Ectodermal cell (in vitro differentiated cells): ENCODE measurements around the gene TGFBR3.

ENCODE experiments used
- H3K27ac ChIP-seq: 2 replicates; pipeline ENCODE4 v1.7.0; 2013; ENCODE audit warnings: mild to moderate bottlenecking, low read depth, low read length; ENCODE audit not compliant: insufficient read depth, poor library complexity, severe bottlenecking
- H3K27me3 ChIP-seq: 2 replicates; pipeline ENCODE4 v1.7.0; 2013; ENCODE audit warnings: mild to moderate bottlenecking, low read length; ENCODE audit not compliant: insufficient read depth, control insufficient read depth, poor library complexity, severe bottlenecking
- H3K36me3 ChIP-seq: one replicate; pipeline ENCODE4 v1.7.0; 2013; ENCODE audit warnings: low read length; ENCODE audit not compliant: control insufficient read depth, insufficient read depth
- H3K4me1 ChIP-seq: one replicate; pipeline ENCODE4 v1.7.0; 2013; ENCODE audit warnings: low read length; ENCODE audit not compliant: control insufficient read depth, insufficient read depth
- H3K4me3 ChIP-seq: 2 replicates; pipeline ENCODE4 v1.7.0; 2013; ENCODE audit warnings: low read depth, low read length, control low read depth; ENCODE audit not compliant: insufficient read depth
- H3K9me3 ChIP-seq: 2 replicates; pipeline ENCODE4 v1.7.0; 2013; ENCODE audit warnings: mild to moderate bottlenecking, low read length, moderate library complexity; ENCODE audit not compliant: control insufficient read depth
- WGBS, 2 experiments: methylation state at CpG; one replicate each; pipeline ENCODE4 v1.1.7; 2013; ENCODE audit warnings: missing lambda C conversion rate in 2 of 2; 5-methylcytosine and 5-hydroxymethylcytosine counted together

TGFBR3 gene

GRCh38 chr1:91803847-91804545 lies 82.0 kb downstream of the TGFBR3 start:
- Histone ChIP-seq H3K27me3 (no peaks in the 10 kb centered on the region), H3K9me3 (no peaks in the 10 kb centered on the region), H3K4me1 (peaks cover 13% of the 10 kb centered on the region), H3K27ac (no peak overlapping the region), H3K36me3 (no peaks in the 10 kb centered on the region), H3K4me3 (no peak overlapping the region)
- 88 to 90% methylated on average over 5 to 6 of the region's 6 CpGs for WGBS, 2 experiments

- WGBS, 2 experiments, result 92 to 94% methylated on average over 7 to 8 of the region's 8 CpGs
- Histone ChIP-seq H3K4me3 (no peak overlapping the region), H3K36me3 (no peaks in the 10 kb centered on the region), H3K27me3 (no peaks in the 10 kb centered on the region), H3K4me1 (peaks cover 13% of the 10 kb centered on the region), H3K9me3 (no peaks in the 10 kb centered on the region), H3K27ac (no peak overlapping the region)
Measured at GRCh38 chr1:91803123-91803522, 82.8 kb downstream of the TGFBR3 start.

- peaks cover 13% of the 10 kb centered on the region for H3K4me1 ChIP-seq
- no peaks in the 10 kb centered on the region for H3K27me3 ChIP-seq
- H3K9me3 ChIP-seq, result no peaks in the 10 kb centered on the region
- 92 to 96% methylated on average over 3 of the region's 3 CpGs for WGBS, 2 experiments
- H3K4me3 ChIP-seq, result no peak overlapping the region
- H3K27ac ChIP-seq, result no peak overlapping the region
- H3K36me3 ChIP-seq, result no peaks in the 10 kb centered on the region
Measured at GRCh38 chr1:91801496-91802115, 84.3 kb downstream of the TGFBR3 start.

GRCh38 chr1:91799863-91800262 lies 86.1 kb downstream of the TGFBR3 start:
- WGBS, 2 experiments, result 95 to 98% methylated on average over 3 of the region's 3 CpGs
- Histone ChIP-seq H3K9me3 (no peaks in the 10 kb centered on the region), H3K36me3 (no peaks in the 10 kb centered on the region), H3K27ac (no peak overlapping the region), H3K4me3 (no peak overlapping the region), H3K4me1 (peaks cover 8% of the 10 kb centered on the region), H3K27me3 (no peaks in the 10 kb centered on the region)

GRCh38 chr1:91799159-91799558 lies 86.8 kb downstream of the TGFBR3 start:
- WGBS, 2 experiments, result 91 to 93% methylated on average over 5 of the region's 5 CpGs
- H3K27me3 ChIP-seq, result no peaks in the 10 kb centered on the region
- no peak overlapping the region for H3K4me3 ChIP-seq
- H3K36me3 ChIP-seq, result no peaks in the 10 kb centered on the region
- H3K27ac ChIP-seq, result no peak overlapping the region
- H3K9me3 ChIP-seq, result no peaks in the 10 kb centered on the region
- H3K4me1 ChIP-seq, result peaks cover under 1% of the 10 kb centered on the region

- no peak overlapping the region for H3K27ac ChIP-seq
Measured at GRCh38 chr1:91798740-91799139, 87.2 kb downstream of the TGFBR3 start.

GRCh38 chr1:91798241-91798648 lies 87.7 kb downstream of the TGFBR3 start:
- Histone ChIP-seq H3K27me3 (no peaks in the 10 kb centered on the region), H3K36me3 (no peaks in the 10 kb centered on the region), H3K4me3 (no peak overlapping the region), H3K27ac (no peak overlapping the region), H3K9me3 (no peaks in the 10 kb centered on the region), H3K4me1 (no peaks in the 10 kb centered on the region)
- 74 to 79% methylated on average over 5 of the region's 5 CpGs for WGBS, 2 experiments

More at GRCh38 chr1:91798740-91799139, 87.2 kb downstream of the TGFBR3 start:
- H3K4me3 ChIP-seq, result no peak overlapping the region
- no peaks in the 10 kb centered on the region for H3K9me3 ChIP-seq
- H3K4me1 ChIP-seq, result no peaks in the 10 kb centered on the region
- no peaks in the 10 kb centered on the region for H3K36me3 ChIP-seq
- no peaks in the 10 kb centered on the region for H3K27me3 ChIP-seq
- 78 to 82% methylated on average over 2 of the region's 2 CpGs for WGBS, 2 experiments

GRCh38 chr1:91797164-91797563 lies 88.8 kb downstream of the TGFBR3 start:
- Histone ChIP-seq H3K27me3 (no peaks in the 10 kb centered on the region), H3K9me3 (no peaks in the 10 kb centered on the region), H3K27ac (no peak overlapping the region), H3K36me3 (no peaks in the 10 kb centered on the region), H3K4me1 (peaks cover 7% of the 10 kb centered on the region), H3K4me3 (no peak overlapping the region)
- WGBS, 2 experiments, result 83 to 96% methylated on average over 1 of the region's 1 CpG

- Histone ChIP-seq H3K9me3 (no peaks in the 10 kb centered on the region), H3K27me3 (no peaks in the 10 kb centered on the region), H3K4me3 (no peak overlapping the region), H3K27ac (no peak overlapping the region), H3K4me1 (peaks cover 16% of the 10 kb centered on the region), H3K36me3 (no peaks in the 10 kb centered on the region)
- 96 to 100% methylated on average over 4 of the region's 4 CpGs for WGBS, 2 experiments
Measured at GRCh38 chr1:91796390-91796654, 89.6 kb downstream of the TGFBR3 start.

- peaks cover 21% of the 10 kb centered on the region for H3K4me1 ChIP-seq
- no peak overlapping the region for H3K4me3 ChIP-seq
- H3K36me3 ChIP-seq, result no peaks in the 10 kb centered on the region
- no peaks in the 10 kb centered on the region for H3K9me3 ChIP-seq
- H3K27me3 ChIP-seq, result no peaks in the 10 kb centered on the region
- H3K27ac ChIP-seq, result no peak overlapping the region
- WGBS, 2 experiments, result 95% methylated on average over 5 to 7 of the region's 7 CpGs
Measured at GRCh38 chr1:91795591-91796389, 90.2 kb downstream of the TGFBR3 start.
